Panc1 (cell line): ENCODE results near the gene IFT80. TPM values are rescaled to one million over a fixed set of nuclear protein-coding genes. Genes with fewer than 3 reads are reported as not detected.

Source experiments
- ATAC-seq: fragments of 200-7000 bp; cut with Tn5 transposase; 2 replicates; pipeline ENCODE4 v1.9.1; 2020; ENCODE audit warnings: mild to moderate bottlenecking, moderate library complexity
- BruUV-seq: library from RNA; stranded (reverse); fragments of 400-500 nt; replicated peaks from 2 replicates; lab custom pipeline; 2021; lab: Mats Ljungman, UMichigan
- CTCF ChIA-PET: fragments of 300-600 bp; sonication (Branson Sonifier 250); formaldehyde crosslinking; loops from one replicate; lab custom pipeline; 2022; ENCODE audit warnings: antibody characterized with exemption; lab: Charles Lee
- POLR2A ChIA-PET: fragments of 300-600 bp; sonication (Branson Sonifier 250); formaldehyde crosslinking; loops from one replicate; lab custom pipeline; 2022; ENCODE audit warnings: antibody characterized with exemption; lab: Charles Lee
- DNase-seq: peaks from one replicate; pipeline ENCODE4 v3.0.0-alpha.2; 2010; ENCODE audit warnings: low read depth, low spot score
- H3K27ac ChIP-seq: 2 replicates; pipeline ENCODE4 v1.5.1; 2011; ENCODE audit warnings: mild to moderate bottlenecking, low read length, inconsistent platforms
- H3K27me3 ChIP-seq: fragments of 200-500 bp; sonication (Bioruptor generic); 2 replicates; pipeline ENCODE4 v1.6.0; 2014; ENCODE audit warnings: low read length, inconsistent platforms; ENCODE audit not compliant: control insufficient read depth, insufficient read depth
- H3K36me3 ChIP-seq: fragments of 200-500 bp; sonication (Bioruptor generic); 2 replicates; pipeline ENCODE4 v1.5.1; 2014; ENCODE audit warnings: inconsistent platforms, mild to moderate bottlenecking, low read length, moderate library complexity; ENCODE audit not compliant: control insufficient read depth, insufficient read depth
- H3K4me1 ChIP-seq: 2 replicates; pipeline ENCODE4 v1.5.1; 2011; ENCODE audit warnings: inconsistent platforms, mild to moderate bottlenecking, low read length, moderate library complexity; ENCODE audit not compliant: control insufficient read depth, insufficient read depth
- H3K4me3 ChIP-seq, 2 experiments: 2 replicates each; pipeline ENCODE4 v1.5.1; 2011 to 2012; ENCODE audit warnings: low read depth in 2 of 2, low read length in 2 of 2, mild to moderate bottlenecking in 2 of 2, inconsistent platforms in 1 of 2, moderate library complexity in 1 of 2
- H3K9me3 ChIP-seq: fragments of 200-500 bp; sonication (Bioruptor generic); 2 replicates; pipeline ENCODE4 v1.5.1; 2014; ENCODE audit warnings: low read depth, mild to moderate bottlenecking, inconsistent platforms, low read length, moderate library complexity; ENCODE audit not compliant: control insufficient read depth, insufficient read depth
- CTCF ChIP-seq: fragments of 450-650 bp; IDR thresholded peaks from 2 replicates; pipeline ENCODE4 v1.5.1; 2017; ENCODE audit warnings: mild to moderate bottlenecking
- POLR2AphosphoS5 ChIP-seq: IDR thresholded peaks from 2 replicates; pipeline ENCODE4 v1.6.1; 2012; ENCODE audit warnings: mild to moderate bottlenecking, low read depth, low read length, moderate library complexity
- REST ChIP-seq, 2 experiments: IDR thresholded peaks; 2 replicates each; pipeline ENCODE4 v1.6.1; 2011 to 2012; ENCODE audit warnings: low read depth in 2 of 2, control low read depth in 1 of 2, low read length in 1 of 2, mild to moderate bottlenecking in 1 of 2, moderate library complexity in 1 of 2; ENCODE audit not compliant: insufficient read depth in 1 of 2
- SIN3A ChIP-seq: IDR thresholded peaks from 2 replicates; pipeline ENCODE4 v1.6.1; 2012; ENCODE audit warnings: low read depth, mild to moderate bottlenecking, low read length, moderate library complexity, borderline replicate concordance; ENCODE audit not compliant: insufficient read depth
- TCF7L2 ChIP-seq: IDR thresholded peaks from 2 replicates; pipeline ENCODE4 v1.6.1; 2011; ENCODE audit warnings: mild to moderate bottlenecking, low read depth, low read length, inconsistent platforms
- in situ Hi-C: cut with HindIII; loops from 2 replicates; pipeline ENCODE4 v1.10.0; 2016; ENCODE audit warnings: low sequenced_read_pairs, low pct_unique_long_range_greater_than_20kb
- intact Hi-C: fragments of 100-400 bp; cut with micrococcal nuclease; formaldehyde crosslinking; loops from one replicate; pipeline ENCODE4 v1.10.0; 2022; ENCODE audit not compliant: unreplicated experiment
- total RNA-seq: library from RNA; stranded (reverse); gene quantifications from one replicate; pipeline ENCODE4 v1.2.1, GENCODE V29; 2021; ENCODE audit not compliant: unreplicated experiment

IFT80 gene
- total RNA-seq, 1 experiment from 2014 or later, result 35.1 TPM

GRCh38 chr3:160355826-160356225 lies 43.2 kb downstream of the IFT80 start:
- no peak overlapping the region for H3K4me3 ChIP-seq
- H3K27me3 ChIP-seq, result no peaks in the 10 kb centered on the region
- no peaks in the 10 kb centered on the region for H3K4me1 ChIP-seq
- POLR2A ChIA-PET, result no interaction called here
- peaks cover 2% of the 10 kb centered on the region; the same call in 1 of the 2 replicates for H3K36me3 ChIP-seq
- TF ChIP-seq CTCF (no peak), TCF7L2 (no peak), SIN3A (no peak), REST (IDR thresholded peaks at IDR 0.05; ENCODE audit: insufficient read depth in 1 of 2, low read depth in 2 of 2, low read length in 1 of 2) (no peak), POLR2AphosphoS5 (no peak)
- BruUV-seq, result no TSS peak
- intact Hi-C loops, result no loop called here
- H3K27ac ChIP-seq, result no peak overlapping the region
- ATAC-seq, result no peak
- DNase-seq, result no peak
- no peaks in the 10 kb centered on the region for H3K9me3 ChIP-seq
- in situ Hi-C loops, result no loop called here
- CTCF ChIA-PET, result no interaction called here

- Histone ChIP-seq H3K4me1 (no peaks in the 10 kb centered on the region), H3K27me3 (no peaks in the 10 kb centered on the region), H3K9me3 (no peaks in the 10 kb centered on the region), H3K4me3 (no peak overlapping the region), H3K27ac (no peak overlapping the region), H3K36me3 (no peaks in the 10 kb centered on the region)
- intact Hi-C loops, result no loop called here
- no TSS peak for BruUV-seq
- ChIA-PET POLR2A (no interaction called here), CTCF (no interaction called here)
- no peak for DNase-seq
- in situ Hi-C loops, result no loop called here
- ATAC-seq, result no peak
- TF ChIP-seq SIN3A (no peak), CTCF (no peak), POLR2AphosphoS5 (no peak), TCF7L2 (no peak), REST (IDR thresholded peaks at IDR 0.05; ENCODE audit: insufficient read depth in 1 of 2, low read depth in 2 of 2, low read length in 1 of 2) (no peak)
These were observed 52.5 kb downstream of the IFT80 start for GRCh38 chr3:160346511-160346910.
